Cardiac muscle cell (in vitro differentiated cells and primary cell): Measurements from ENCODE around the gene SUFU. TPM values are rescaled to one million over a fixed set of nuclear protein-coding genes. Genes with fewer than 3 reads are reported as not detected.

Experiments used
- DNase-seq, 2 donors: peaks; one replicate each; pipeline versions ENCODE4 v3.0.0 to v3.0.0-alpha.2; 2010 to 2017; ENCODE audit warnings: low read depth in 1 of 2, low spot score in 1 of 2
- H3K27ac ChIP-seq: fragments of 200-600 bp; sonication (generic); 2 replicates; pipeline ENCODE4 v1.5.1; 2016
- H3K27me3 ChIP-seq: fragments of 200-600 bp; sonication (generic); 2 replicates; pipeline ENCODE4 v1.6.0; 2016; ENCODE audit warnings: control low read depth
- H3K36me3 ChIP-seq: fragments of 200-600 bp; sonication (generic); 2 replicates; pipeline ENCODE4 v1.5.1; 2016; ENCODE audit warnings: control low read depth
- H3K4me1 ChIP-seq: fragments of 200-600 bp; sonication (generic); 2 replicates; pipeline ENCODE4 v1.8.1; 2017; ENCODE audit warnings: low read depth, mild to moderate bottlenecking, mixed run types
- H3K4me3 ChIP-seq: fragments of 200-600 bp; sonication (generic); 2 replicates; pipeline ENCODE4 v1.5.1; 2016; ENCODE audit warnings: mild to moderate bottlenecking
- H3K9me3 ChIP-seq: fragments of 200-600 bp; sonication (generic); 2 replicates; pipeline ENCODE4 v1.5.1; 2017; ENCODE audit warnings: low read depth, mild to moderate bottlenecking, control low read depth
- polyA plus RNA-seq: library from polyadenylated mRNA; unstranded; fragments of >200 nt; fragmentation: Nextera tagmentation; extraction: Ambion mirVana; gene quantifications from 2 replicates; pipeline ENCODE4 v1.2.1, GENCODE V29; 2016
- total RNA-seq: library from RNA; depleted of rRNA; stranded (reverse); fragments of >200 nt; gene quantifications from 2 replicates; pipeline ENCODE4 v1.2.3, GENCODE V29; 2016
- TF ChIP-seq, protein P1 (sequence below): IDR thresholded peaks from 2 replicates; pipeline ENCODE4 v1.5.1; 2012; ENCODE audit warnings: low read depth, mild to moderate bottlenecking, low read length

Gene SUFU
- total and polyA plus RNA-seq, 2 experiments from 2014 or later, result 14.2 to 18.4 TPM

DNA sequence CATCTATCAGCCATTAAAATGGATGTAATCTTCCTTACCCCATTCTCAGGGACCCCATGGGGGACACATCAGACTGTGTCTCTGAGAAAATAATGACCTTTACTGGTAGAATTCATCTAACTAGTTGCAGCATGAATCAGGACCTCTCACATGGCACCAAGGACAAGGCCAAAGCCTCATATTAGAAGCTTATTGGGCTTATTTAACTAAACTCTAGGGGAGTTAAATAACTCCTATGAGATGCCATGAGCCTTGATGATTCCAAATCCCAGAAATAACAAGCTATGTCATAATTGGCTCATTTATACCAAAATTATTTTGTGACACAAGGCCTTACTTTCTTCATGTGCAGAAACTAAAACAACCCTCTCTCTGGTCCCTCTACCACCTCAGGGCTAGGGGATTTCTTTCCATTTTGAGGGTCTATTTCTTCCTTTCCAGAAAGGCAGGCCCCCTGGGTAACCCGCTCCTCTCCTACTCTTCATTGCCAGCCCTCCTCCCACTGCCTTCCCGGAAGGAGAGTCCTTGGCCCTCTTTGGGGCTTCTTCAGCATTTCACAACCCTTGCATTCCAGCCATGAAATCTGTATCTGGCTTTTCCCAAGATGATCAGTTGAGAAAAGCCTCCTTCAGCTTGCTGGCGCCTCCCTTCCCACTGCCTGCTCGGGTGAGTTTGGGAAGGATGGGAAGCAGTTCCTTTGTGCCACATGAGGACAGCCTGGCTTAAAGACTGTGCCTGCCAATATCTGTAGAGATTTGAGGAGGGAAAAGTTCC, 98.7 kb downstream of the SUFU start:
- TF ChIP-seq, protein P1, sequence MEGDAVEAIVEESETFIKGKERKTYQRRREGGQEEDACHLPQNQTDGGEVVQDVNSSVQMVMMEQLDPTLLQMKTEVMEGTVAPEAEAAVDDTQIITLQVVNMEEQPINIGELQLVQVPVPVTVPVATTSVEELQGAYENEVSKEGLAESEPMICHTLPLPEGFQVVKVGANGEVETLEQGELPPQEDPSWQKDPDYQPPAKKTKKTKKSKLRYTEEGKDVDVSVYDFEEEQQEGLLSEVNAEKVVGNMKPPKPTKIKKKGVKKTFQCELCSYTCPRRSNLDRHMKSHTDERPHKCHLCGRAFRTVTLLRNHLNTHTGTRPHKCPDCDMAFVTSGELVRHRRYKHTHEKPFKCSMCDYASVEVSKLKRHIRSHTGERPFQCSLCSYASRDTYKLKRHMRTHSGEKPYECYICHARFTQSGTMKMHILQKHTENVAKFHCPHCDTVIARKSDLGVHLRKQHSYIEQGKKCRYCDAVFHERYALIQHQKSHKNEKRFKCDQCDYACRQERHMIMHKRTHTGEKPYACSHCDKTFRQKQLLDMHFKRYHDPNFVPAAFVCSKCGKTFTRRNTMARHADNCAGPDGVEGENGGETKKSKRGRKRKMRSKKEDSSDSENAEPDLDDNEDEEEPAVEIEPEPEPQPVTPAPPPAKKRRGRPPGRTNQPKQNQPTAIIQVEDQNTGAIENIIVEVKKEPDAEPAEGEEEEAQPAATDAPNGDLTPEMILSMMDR, result no peak
- peak in 1 of 2 donors; percentile 86 for DNase-seq
- H3K27ac ChIP-seq, result peak overlapping the region; percentile 87
- peaks cover 5% of the 10 kb centered on the region for H3K36me3 ChIP-seq
- peaks cover 33% of the 10 kb centered on the region for H3K4me1 ChIP-seq
- no peaks in the 10 kb centered on the region for H3K27me3 ChIP-seq
- no peak overlapping the region for H3K4me3 ChIP-seq
- no peaks in the 10 kb centered on the region for H3K9me3 ChIP-seq

DNA sequence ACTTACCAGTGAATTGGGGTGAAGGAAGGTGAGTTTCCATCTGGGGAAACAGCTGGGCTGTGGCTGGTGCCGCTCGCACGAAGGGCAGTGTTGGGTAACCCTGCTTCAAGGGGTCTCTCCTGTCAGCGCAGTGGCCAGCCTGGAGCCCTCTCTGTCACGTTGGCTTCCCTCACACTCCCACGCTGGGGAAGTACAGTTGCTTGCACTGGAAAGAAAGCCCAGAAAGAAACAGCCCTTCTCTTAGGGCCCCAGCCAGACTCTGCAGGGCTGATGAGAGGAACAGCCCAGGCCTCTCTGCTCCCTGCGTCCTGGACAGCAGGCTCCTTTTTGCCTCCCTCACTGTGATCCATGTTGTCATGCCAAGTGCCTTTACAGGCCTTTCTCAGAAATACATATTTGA, 100.2 kb downstream of the SUFU start:
- H3K27me3 ChIP-seq, result no peaks in the 10 kb centered on the region
- TF ChIP-seq, protein P1, result no peak
- H3K27ac ChIP-seq, result peak overlapping the region; percentile 83
- peak in 1 of 2 donors; percentile 64 for DNase-seq
- no peaks in the 10 kb centered on the region for H3K9me3 ChIP-seq
- H3K36me3 ChIP-seq, result no peaks in the 10 kb centered on the region
- H3K4me1 ChIP-seq, result peaks cover 33% of the 10 kb centered on the region
- H3K4me3 ChIP-seq, result no peak overlapping the region

DNA sequence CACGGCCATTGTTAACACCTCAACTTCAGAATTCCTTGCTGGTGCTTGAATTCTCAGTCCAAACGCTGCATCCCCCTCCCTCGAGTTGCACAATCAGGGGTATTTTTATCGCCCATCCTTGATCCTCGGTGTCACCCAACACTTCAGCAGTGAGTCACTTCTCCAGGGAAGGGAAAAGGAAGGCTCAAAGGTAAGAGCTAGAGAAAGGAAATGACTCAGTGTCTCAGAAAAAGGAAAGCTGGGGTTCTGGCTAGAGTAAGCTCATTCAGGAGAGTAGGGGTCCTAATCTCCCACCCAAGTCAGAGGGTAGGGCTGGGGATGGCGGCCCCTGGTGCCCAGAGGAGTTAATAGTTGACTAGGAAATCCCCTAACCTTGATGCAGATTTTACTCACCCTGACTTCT, 100.7 kb downstream of the SUFU start:
- Histone ChIP-seq H3K9me3 (no peaks in the 10 kb centered on the region), H3K4me3 (no peak overlapping the region), H3K4me1 (peaks cover 31% of the 10 kb centered on the region), H3K27ac (peak overlapping the region; percentile 83), H3K36me3 (no peaks in the 10 kb centered on the region), H3K27me3 (no peaks in the 10 kb centered on the region)
- TF ChIP-seq, protein P1, result peak; percentile 18
- DNase-seq, result peak in 1 of 2 donors; percentile 84

DNA sequence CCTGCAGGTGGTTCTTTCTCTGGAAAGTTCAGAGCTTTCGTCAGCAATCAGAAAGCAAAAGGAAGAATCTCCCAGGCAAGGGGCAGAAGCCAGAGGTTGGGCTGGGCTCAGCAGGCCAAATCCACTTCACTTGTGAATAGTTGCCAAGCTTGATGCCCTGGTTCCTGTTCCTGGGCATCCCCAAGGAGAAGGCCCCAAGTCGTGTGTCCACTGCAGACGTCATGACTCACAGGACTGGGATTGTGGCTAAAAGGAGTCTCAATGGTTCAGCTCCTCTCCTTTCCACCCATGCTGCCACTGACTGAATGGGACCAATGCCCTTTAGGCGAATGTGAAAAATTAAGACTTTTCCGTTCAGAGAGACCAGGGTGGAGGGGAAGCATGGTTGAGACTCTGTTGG, 101.9 kb downstream of the SUFU start:
- no peak overlapping the region for H3K27ac ChIP-seq
- no peak for DNase-seq
- peaks cover 25% of the 10 kb centered on the region for H3K4me1 ChIP-seq

DNA sequence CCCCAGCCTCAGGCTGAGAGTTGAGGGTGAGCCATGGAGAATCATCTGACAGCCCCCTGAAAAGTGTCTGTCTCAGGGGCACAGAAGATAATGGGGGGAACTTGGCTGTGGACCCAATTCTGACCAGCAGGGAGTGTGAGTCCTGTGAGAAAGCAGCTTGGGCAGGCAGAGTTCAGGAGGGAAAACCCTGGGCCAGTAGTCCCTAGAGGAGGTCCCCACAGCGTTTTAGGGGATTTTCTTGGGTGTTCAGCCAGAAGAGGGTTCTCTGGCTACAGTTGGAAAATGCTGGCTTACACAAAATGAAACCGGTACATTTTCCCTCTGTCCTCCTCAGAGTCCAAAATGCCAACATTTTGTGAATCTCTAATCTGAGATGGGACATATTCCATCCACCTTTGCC, 104.7 kb downstream of the SUFU start:
- DNase-seq, result no peak

More for the DNA sequence above, 101.9 kb downstream of the SUFU start:
- H3K4me3 ChIP-seq, result no peak overlapping the region
- no peaks in the 10 kb centered on the region for H3K27me3 ChIP-seq
- TF ChIP-seq, protein P1, result no peak
- no peaks in the 10 kb centered on the region for H3K36me3 ChIP-seq
- H3K9me3 ChIP-seq, result no peaks in the 10 kb centered on the region

More for the DNA sequence above, 104.7 kb downstream of the SUFU start:
- Histone ChIP-seq H3K27ac (no peak overlapping the region), H3K4me3 (no peak overlapping the region), H3K4me1 (peaks cover 26% of the 10 kb centered on the region), H3K27me3 (no peaks in the 10 kb centered on the region), H3K9me3 (no peaks in the 10 kb centered on the region), H3K36me3 (no peaks in the 10 kb centered on the region)
- TF ChIP-seq, protein P1, result no peak
